GM21528 (cell line): ENCODE data around the gene MED12L.

Experiments
- ATAC-seq: cut with Tn5 transposase; IDR thresholded peaks from one replicate; pipeline ENCODE4 v1.9.1; 2021; ENCODE audit warnings: mild to moderate bottlenecking, moderate library complexity; ENCODE audit not compliant: unreplicated experiment, low FRiP score

MED12L gene

GRCh38 chr3:151476344-151477018 is 391.0 kb downstream of the MED12L start:
- no peak for ATAC-seq

- no peak for ATAC-seq
Observed at GRCh38 chr3:151477591-151478334, 392.3 kb downstream of the MED12L start.

DNA sequence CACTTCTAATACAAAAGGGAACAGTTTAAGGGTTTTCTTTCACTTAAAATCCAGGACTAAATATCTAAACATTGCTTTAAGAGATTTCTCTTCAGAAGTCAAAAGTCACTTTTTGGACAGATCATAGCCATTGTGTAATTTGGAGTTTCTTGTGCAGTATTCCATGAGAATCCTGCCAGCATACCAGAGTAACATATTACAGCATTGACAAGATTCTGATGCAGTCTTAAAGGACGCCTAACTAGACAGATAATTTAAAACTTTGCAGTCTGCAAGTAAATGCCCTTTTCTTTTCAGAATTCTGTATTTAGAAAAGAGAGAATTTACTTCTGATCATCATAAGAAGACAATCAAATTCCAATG is 392.9 kb downstream of the MED12L start:
- no peak for ATAC-seq

GRCh38 chr3:151479452-151479851 is 394.0 kb downstream of the MED12L start:
- ATAC-seq = no peak

- ATAC-seq = no peak
Observed at GRCh38 chr3:151480492-151480891, 395.0 kb downstream of the MED12L start.

- ATAC-seq = no peak
Observed at GRCh38 chr3:151483488-151483887, 398.0 kb downstream of the MED12L start.

DNA sequence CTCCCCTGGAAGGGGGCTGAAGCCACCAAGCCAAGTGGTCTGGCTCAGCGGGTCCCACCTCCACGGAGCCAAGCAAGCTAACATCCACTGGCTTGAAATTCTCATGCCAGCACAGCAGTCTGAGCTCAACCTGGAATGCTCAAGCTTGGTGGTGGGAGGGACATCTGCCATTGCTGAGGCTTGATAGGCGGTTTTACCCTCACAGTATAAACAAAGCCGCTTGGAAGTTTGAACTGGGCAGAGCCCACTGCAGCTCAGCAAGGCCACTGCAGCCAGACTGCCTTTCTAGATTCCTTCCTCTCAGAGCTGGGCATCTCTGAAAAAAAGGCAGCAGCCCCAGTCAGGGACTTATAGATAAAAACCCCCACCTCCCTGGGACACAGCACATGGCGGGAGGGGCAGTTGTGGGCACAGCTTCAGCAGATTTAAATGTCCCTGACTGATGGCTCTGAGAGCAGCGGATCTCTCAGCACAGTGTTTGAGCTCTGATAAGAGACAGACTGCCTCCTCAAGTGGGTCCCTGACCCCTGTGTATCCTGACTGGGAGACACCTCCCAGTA is 398.6 kb downstream of the MED12L start:
- no peak for ATAC-seq
